GM23338 (cell line): ENCODE data around the gene PSMD6.

ENCODE experiments used
- CREB1 ChIP-seq: fragments of 250-450 bp; sonication (Bioruptor Pico); IDR thresholded peaks from 2 replicates; pipeline ENCODE4 v1.5.0; 2020; ENCODE audit warnings: low read depth, mild to moderate bottlenecking, moderate library complexity
- EZH2 ChIP-seq: fragments of 200-600 bp; sonication (generic); IDR thresholded peaks from one replicate; pipeline ENCODE4 v1.8.0; 2017; ENCODE audit warnings: antibody characterized with exemption, mild to moderate bottlenecking, low read depth; ENCODE audit not compliant: unreplicated experiment
- EZH2phosphoT487 ChIP-seq: fragments of 200-600 bp; sonication (generic); IDR thresholded peaks from one replicate; pipeline ENCODE4 v1.8.1; 2018; ENCODE audit warnings: antibody characterized with exemption; ENCODE audit not compliant: unreplicated experiment
- JUNB ChIP-seq: IDR thresholded peaks from one replicate; pipeline ENCODE4 v1.6.1; 2016; ENCODE audit warnings: antibody characterized with exemption; ENCODE audit not compliant: unreplicated experiment
- POLR2AphosphoS5 ChIP-seq: IDR thresholded peaks from 2 replicates; pipeline ENCODE4 v1.6.1; 2016; ENCODE audit warnings: antibody characterized with exemption, low read depth
- STAT1 ChIP-seq: IDR thresholded peaks from one replicate; pipeline ENCODE4 v1.6.1; 2016; ENCODE audit warnings: antibody characterized with exemption; ENCODE audit not compliant: unreplicated experiment
- ZNF114 ChIP-seq: fragments of 250-450 bp; sonication (Bioruptor Pico); IDR thresholded peaks from 2 replicates; pipeline ENCODE4 v1.5.0; 2020; ENCODE audit warnings: mild to moderate bottlenecking, moderate library complexity
- ZNF331 ChIP-seq: fragments of 250-450 bp; sonication (Bioruptor Pico); IDR thresholded peaks from 2 replicates; pipeline ENCODE4 v1.5.0; 2020; ENCODE audit warnings: low read depth, mild to moderate bottlenecking, moderate library complexity
- TF ChIP-seq, protein P1 (sequence below), 2 experiments: fragments of 200-600 bp in 1 of 2; sonication (generic) in 1 of 2; conservative IDR thresholded peaks; 2 replicates each; pipeline versions ENCODE4 v1.5.1 to v1.6.1; 2016 to 2017; ENCODE audit warnings: antibody characterized with exemption in 2 of 2, low read depth in 2 of 2, mild to moderate bottlenecking in 2 of 2, moderate library complexity in 1 of 2
- TF ChIP-seq, protein P2 (sequence below): IDR thresholded peaks from one replicate; pipeline ENCODE4 v1.6.1; 2018; ENCODE audit warnings: antibody characterized with exemption; ENCODE audit not compliant: unreplicated experiment
- TF ChIP-seq, protein P3 (sequence below): IDR thresholded peaks from 2 replicates; pipeline ENCODE4 v1.6.1; 2016; ENCODE audit warnings: antibody characterized with exemption
- TF ChIP-seq, protein P4 (sequence below): fragments of 250-450 bp; sonication (Bioruptor Pico); IDR thresholded peaks from 2 replicates; pipeline ENCODE4 v1.5.0; 2020; ENCODE audit warnings: mild to moderate bottlenecking, moderate library complexity

DNA sequence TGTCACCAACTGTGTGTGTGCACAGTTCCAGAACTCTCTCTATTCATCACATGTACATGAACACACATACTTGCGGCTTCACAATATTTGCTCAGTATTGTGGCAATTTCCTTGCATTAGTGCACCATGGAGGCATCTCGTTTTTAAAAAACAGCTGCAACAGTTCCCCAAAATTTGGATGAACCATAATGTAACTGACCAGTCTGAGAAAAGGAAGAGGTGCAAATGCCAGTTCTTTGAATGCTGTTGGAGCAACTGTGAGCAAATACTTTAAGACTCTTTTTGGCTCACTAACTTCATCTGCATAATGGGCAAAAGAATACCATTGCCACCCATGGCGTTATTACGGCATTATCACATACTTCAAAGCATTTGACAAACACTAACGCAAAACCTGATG, 38.3 kb upstream of the PSMD6 start:
- TF ChIP-seq, protein P1, sequence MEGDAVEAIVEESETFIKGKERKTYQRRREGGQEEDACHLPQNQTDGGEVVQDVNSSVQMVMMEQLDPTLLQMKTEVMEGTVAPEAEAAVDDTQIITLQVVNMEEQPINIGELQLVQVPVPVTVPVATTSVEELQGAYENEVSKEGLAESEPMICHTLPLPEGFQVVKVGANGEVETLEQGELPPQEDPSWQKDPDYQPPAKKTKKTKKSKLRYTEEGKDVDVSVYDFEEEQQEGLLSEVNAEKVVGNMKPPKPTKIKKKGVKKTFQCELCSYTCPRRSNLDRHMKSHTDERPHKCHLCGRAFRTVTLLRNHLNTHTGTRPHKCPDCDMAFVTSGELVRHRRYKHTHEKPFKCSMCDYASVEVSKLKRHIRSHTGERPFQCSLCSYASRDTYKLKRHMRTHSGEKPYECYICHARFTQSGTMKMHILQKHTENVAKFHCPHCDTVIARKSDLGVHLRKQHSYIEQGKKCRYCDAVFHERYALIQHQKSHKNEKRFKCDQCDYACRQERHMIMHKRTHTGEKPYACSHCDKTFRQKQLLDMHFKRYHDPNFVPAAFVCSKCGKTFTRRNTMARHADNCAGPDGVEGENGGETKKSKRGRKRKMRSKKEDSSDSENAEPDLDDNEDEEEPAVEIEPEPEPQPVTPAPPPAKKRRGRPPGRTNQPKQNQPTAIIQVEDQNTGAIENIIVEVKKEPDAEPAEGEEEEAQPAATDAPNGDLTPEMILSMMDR (conservative IDR thresholded peaks at IDR 0.05; ENCODE audit: low read depth in 2 of 2), result no peak
- no peak for TF ChIP-seq EZH2
- TF ChIP-seq EZH2phosphoT487, result no peak
- no peak for TF ChIP-seq JUNB
- no peak for TF ChIP-seq POLR2AphosphoS5
- TF ChIP-seq, protein P2, sequence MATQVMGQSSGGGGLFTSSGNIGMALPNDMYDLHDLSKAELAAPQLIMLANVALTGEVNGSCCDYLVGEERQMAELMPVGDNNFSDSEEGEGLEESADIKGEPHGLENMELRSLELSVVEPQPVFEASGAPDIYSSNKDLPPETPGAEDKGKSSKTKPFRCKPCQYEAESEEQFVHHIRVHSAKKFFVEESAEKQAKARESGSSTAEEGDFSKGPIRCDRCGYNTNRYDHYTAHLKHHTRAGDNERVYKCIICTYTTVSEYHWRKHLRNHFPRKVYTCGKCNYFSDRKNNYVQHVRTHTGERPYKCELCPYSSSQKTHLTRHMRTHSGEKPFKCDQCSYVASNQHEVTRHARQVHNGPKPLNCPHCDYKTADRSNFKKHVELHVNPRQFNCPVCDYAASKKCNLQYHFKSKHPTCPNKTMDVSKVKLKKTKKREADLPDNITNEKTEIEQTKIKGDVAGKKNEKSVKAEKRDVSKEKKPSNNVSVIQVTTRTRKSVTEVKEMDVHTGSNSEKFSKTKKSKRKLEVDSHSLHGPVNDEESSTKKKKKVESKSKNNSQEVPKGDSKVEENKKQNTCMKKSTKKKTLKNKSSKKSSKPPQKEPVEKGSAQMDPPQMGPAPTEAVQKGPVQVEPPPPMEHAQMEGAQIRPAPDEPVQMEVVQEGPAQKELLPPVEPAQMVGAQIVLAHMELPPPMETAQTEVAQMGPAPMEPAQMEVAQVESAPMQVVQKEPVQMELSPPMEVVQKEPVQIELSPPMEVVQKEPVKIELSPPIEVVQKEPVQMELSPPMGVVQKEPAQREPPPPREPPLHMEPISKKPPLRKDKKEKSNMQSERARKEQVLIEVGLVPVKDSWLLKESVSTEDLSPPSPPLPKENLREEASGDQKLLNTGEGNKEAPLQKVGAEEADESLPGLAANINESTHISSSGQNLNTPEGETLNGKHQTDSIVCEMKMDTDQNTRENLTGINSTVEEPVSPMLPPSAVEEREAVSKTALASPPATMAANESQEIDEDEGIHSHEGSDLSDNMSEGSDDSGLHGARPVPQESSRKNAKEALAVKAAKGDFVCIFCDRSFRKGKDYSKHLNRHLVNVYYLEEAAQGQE, result no peak
- TF ChIP-seq CREB1, result no peak
- no peak for TF ChIP-seq STAT1
- TF ChIP-seq, protein P3, sequence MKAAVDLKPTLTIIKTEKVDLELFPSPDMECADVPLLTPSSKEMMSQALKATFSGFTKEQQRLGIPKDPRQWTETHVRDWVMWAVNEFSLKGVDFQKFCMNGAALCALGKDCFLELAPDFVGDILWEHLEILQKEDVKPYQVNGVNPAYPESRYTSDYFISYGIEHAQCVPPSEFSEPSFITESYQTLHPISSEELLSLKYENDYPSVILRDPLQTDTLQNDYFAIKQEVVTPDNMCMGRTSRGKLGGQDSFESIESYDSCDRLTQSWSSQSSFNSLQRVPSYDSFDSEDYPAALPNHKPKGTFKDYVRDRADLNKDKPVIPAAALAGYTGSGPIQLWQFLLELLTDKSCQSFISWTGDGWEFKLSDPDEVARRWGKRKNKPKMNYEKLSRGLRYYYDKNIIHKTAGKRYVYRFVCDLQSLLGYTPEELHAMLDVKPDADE, result no peak
- no peak for TF ChIP-seq ZNF331 (CRISPR knock-in tag)
- no peak for TF ChIP-seq ZNF114 (CRISPR knock-in tag)
- TF ChIP-seq, protein P4, sequence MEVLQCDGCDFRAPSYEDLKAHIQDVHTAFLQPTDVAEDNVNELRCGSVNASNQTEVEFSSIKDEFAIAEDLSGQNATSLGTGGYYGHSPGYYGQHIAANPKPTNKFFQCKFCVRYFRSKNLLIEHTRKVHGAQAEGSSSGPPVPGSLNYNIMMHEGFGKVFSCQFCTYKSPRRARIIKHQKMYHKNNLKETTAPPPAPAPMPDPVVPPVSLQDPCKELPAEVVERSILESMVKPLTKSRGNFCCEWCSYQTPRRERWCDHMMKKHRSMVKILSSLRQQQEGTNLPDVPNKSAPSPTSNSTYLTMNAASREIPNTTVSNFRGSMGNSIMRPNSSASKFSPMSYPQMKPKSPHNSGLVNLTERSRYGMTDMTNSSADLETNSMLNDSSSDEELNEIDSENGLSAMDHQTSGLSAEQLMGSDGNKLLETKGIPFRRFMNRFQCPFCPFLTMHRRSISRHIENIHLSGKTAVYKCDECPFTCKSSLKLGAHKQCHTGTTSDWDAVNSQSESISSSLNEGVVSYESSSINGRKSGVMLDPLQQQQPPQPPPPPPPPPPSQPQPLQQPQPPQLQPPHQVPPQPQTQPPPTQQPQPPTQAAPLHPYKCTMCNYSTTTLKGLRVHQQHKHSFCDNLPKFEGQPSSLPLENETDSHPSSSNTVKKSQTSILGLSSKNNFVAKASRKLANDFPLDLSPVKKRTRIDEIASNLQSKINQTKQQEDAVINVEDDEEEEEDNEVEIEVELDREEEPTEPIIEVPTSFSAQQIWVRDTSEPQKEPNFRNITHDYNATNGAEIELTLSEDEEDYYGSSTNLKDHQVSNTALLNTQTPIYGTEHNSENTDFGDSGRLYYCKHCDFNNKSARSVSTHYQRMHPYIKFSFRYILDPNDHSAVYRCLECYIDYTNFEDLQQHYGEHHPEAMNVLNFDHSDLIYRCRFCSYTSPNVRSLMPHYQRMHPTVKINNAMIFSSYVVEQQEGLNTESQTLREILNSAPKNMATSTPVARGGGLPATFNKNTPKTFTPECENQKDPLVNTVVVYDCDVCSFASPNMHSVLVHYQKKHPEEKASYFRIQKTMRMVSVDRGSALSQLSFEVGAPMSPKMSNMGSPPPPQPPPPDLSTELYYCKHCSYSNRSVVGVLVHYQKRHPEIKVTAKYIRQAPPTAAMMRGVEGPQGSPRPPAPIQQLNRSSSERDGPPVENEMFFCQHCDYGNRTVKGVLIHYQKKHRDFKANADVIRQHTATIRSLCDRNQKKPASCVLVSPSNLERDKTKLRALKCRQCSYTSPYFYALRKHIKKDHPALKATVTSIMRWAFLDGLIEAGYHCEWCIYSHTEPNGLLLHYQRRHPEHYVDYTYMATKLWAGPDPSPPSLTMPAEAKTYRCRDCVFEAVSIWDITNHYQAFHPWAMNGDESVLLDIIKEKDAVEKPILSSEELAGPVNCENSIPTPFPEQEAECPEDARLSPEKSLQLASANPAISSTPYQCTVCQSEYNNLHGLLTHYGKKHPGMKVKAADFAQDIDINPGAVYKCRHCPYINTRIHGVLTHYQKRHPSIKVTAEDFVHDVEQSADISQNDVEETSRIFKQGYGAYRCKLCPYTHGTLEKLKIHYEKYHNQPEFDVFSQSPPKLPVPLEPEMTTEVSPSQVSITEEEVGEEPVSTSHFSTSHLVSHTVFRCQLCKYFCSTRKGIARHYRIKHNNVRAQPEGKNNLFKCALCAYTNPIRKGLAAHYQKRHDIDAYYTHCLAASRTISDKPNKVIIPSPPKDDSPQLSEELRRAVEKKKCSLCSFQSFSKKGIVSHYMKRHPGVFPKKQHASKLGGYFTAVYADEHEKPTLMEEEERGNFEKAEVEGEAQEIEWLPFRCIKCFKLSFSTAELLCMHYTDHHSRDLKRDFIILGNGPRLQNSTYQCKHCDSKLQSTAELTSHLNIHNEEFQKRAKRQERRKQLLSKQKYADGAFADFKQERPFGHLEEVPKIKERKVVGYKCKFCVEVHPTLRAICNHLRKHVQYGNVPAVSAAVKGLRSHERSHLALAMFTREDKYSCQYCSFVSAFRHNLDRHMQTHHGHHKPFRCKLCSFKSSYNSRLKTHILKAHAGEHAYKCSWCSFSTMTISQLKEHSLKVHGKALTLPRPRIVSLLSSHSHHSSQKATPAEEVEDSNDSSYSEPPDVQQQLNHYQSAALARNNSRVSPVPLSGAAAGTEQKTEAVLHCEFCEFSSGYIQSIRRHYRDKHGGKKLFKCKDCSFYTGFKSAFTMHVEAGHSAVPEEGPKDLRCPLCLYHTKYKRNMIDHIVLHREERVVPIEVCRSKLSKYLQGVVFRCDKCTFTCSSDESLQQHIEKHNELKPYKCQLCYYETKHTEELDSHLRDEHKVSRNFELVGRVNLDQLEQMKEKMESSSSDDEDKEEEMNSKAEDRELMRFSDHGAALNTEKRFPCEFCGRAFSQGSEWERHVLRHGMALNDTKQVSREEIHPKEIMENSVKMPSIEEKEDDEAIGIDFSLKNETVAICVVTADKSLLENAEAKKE (CRISPR knock-in tag), result no peak
